Measurements from ENCODE around the gene ADAMTS12. TPM values are rescaled to one million over a fixed set of nuclear protein-coding genes. Genes with fewer than 3 reads are reported as not detected.

Gene ADAMTS12
- polyA plus RNA-seq, 3 donors, result not detected

DNA sequence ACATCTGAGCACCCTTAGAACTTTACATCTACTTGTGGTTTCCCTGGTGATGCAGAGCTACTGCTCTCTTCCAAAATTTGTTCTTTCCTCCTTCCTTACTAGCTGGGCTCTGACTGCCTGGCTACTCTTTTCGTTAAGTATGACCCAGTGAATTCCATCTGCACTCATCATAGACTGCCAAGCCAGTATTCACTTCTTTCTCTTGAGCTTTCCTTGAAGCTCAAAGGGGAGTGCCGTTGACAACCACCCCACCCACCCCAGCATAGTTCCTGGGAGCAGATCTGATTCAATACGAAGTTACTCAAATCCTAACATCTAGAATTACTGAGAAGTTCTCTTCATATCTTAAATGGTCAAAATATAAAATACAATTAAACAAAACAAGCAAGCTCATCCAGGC lies 190.5 kb downstream of the ADAMTS12 start:
- DNase-seq, result no peak
- no peak overlapping the region for H3K4me3 ChIP-seq (replicated peaks in 1 of 3; ENCODE audit: low read depth in 2 of 3, low read length in 3 of 3)
- peaks cover 2 to 11% (median 5%) of the 10 kb centered on the region in 7 donors for H3K9me3 Mint-ChIP-seq
- no peak overlapping the region for H3K4me3 Mint-ChIP-seq
- no peaks in the 10 kb centered on the region for H3K27me3 ChIP-seq (ENCODE audit: control insufficient read depth in 2 of 2, insufficient read depth in 2 of 2, low read length in 2 of 2)
- H2AFZ ChIP-seq (ENCODE audit: insufficient read depth, low read depth, low read length, poor library complexity, severe bottlenecking), result no peak overlapping the region
- H3K27ac ChIP-seq (ENCODE audit: low read depth in 1 of 2, low read length in 2 of 2), result no peak overlapping the region
- 96% methylated on average over 2 of the region's 3 CpGs for WGBS (ENCODE audit: insufficient coverage)
- no peaks in the 10 kb centered on the region for H3K4me1 Mint-ChIP-seq
- no peak overlapping the region for H3K9ac ChIP-seq (ENCODE audit: insufficient read depth, low read length, poor library complexity, severe bottlenecking)
- no peaks in the 10 kb centered on the region for H3K36me3 ChIP-seq (replicated peaks in 1 of 2; ENCODE audit: control insufficient read depth in 1 of 2, insufficient read depth in 2 of 2, low read length in 2 of 2)
- H3K9me3 ChIP-seq (replicated peaks in 1 of 2; ENCODE audit: control insufficient read depth in 1 of 2, insufficient read depth in 1 of 2, low read length in 2 of 2), result no peaks in the 10 kb centered on the region
- no peaks in the 10 kb centered on the region for H4K20me1 ChIP-seq (ENCODE audit: insufficient read depth, low read length)
- H3K79me2 ChIP-seq (ENCODE audit: insufficient read depth, low read length), result no peaks in the 10 kb centered on the region
- peaks cover 0 to 1% (median 1%) of the 10 kb centered on the region in 3 donors for H3K27me3 Mint-ChIP-seq (ENCODE audit: low read depth in 3 of 3)
- no peak overlapping the region for H3K4me2 ChIP-seq (replicated peaks; ENCODE audit: extremely low read depth, low read length, poor library complexity, severe bottlenecking)
- H3K4me1 ChIP-seq (ENCODE audit: control insufficient read depth in 1 of 2, insufficient read depth in 2 of 2, low read length in 2 of 2), result no peaks in the 10 kb centered on the region
- no peak overlapping the region for H3K27ac Mint-ChIP-seq
- TF ChIP-seq, protein P1, sequence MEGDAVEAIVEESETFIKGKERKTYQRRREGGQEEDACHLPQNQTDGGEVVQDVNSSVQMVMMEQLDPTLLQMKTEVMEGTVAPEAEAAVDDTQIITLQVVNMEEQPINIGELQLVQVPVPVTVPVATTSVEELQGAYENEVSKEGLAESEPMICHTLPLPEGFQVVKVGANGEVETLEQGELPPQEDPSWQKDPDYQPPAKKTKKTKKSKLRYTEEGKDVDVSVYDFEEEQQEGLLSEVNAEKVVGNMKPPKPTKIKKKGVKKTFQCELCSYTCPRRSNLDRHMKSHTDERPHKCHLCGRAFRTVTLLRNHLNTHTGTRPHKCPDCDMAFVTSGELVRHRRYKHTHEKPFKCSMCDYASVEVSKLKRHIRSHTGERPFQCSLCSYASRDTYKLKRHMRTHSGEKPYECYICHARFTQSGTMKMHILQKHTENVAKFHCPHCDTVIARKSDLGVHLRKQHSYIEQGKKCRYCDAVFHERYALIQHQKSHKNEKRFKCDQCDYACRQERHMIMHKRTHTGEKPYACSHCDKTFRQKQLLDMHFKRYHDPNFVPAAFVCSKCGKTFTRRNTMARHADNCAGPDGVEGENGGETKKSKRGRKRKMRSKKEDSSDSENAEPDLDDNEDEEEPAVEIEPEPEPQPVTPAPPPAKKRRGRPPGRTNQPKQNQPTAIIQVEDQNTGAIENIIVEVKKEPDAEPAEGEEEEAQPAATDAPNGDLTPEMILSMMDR (IDR thresholded peaks at IDR 0.05), result no peak
- intact Hi-C loops (cut with micrococcal nuclease), result no loop called here
- H3K36me3 Mint-ChIP-seq, result no peaks in the 10 kb centered on the region

- Histone ChIP-seq H3K36me3 (replicated peaks in 1 of 2; ENCODE audit: control insufficient read depth in 1 of 2, insufficient read depth in 2 of 2, low read length in 2 of 2) (no peaks in the 10 kb centered on the region), H3K27ac (ENCODE audit: low read depth in 1 of 2, low read length in 2 of 2) (no peak overlapping the region), H4K20me1 (ENCODE audit: insufficient read depth, low read length) (no peaks in the 10 kb centered on the region), H2AFZ (ENCODE audit: insufficient read depth, low read depth, low read length, poor library complexity, severe bottlenecking) (no peak overlapping the region), H3K27me3 (ENCODE audit: control insufficient read depth in 2 of 2, insufficient read depth in 2 of 2, low read length in 2 of 2) (no peaks in the 10 kb centered on the region), H3K9ac (ENCODE audit: insufficient read depth, low read length, poor library complexity, severe bottlenecking) (no peak overlapping the region), H3K79me2 (ENCODE audit: insufficient read depth, low read length) (no peaks in the 10 kb centered on the region), H3K4me1 (ENCODE audit: control insufficient read depth in 1 of 2, insufficient read depth in 2 of 2, low read length in 2 of 2) (no peaks in the 10 kb centered on the region), H3K9me3 (replicated peaks in 1 of 2; ENCODE audit: control insufficient read depth in 1 of 2, insufficient read depth in 1 of 2, low read length in 2 of 2) (peaks cover 0 to 4% of the 10 kb centered on the region in 2 donors), H3K4me3 (replicated peaks in 1 of 3; ENCODE audit: low read depth in 2 of 3, low read length in 3 of 3) (no peak overlapping the region), H3K4me2 (replicated peaks; ENCODE audit: extremely low read depth, low read length, poor library complexity, severe bottlenecking) (no peak overlapping the region)
- TF ChIP-seq, protein P1 (IDR thresholded peaks at IDR 0.05), result no peak
- WGBS (ENCODE audit: insufficient coverage), result no CpG with 5 or more reads among the region's 3 CpGs
- peaks cover 4 to 20% (median 9%) of the 10 kb centered on the region in 7 donors for H3K9me3 Mint-ChIP-seq
- no peak overlapping the region for H3K27ac Mint-ChIP-seq
- DNase-seq, result no peak
- H3K4me1 Mint-ChIP-seq, result no peaks in the 10 kb centered on the region
- no peak overlapping the region for H3K4me3 Mint-ChIP-seq
- H3K36me3 Mint-ChIP-seq, result no peaks in the 10 kb centered on the region
- intact Hi-C loops (cut with micrococcal nuclease), result no loop called here
- peaks cover 0 to 1% (median 1%) of the 10 kb centered on the region in 3 donors for H3K27me3 Mint-ChIP-seq (ENCODE audit: low read depth in 3 of 3)
Observed at GRCh38 chr5:33696411-33696810, 195.4 kb downstream of the ADAMTS12 start.

Measured in CD14-positive monocyte (primary cell).